ENCODE measurements around the gene CYP2C18.
"Not testable (repeated sequence)": the region's sequence is repeated elsewhere in the genome, so short reads cannot be mapped to it uniquely, and the experiment has no call there.

The CYP2C18 gene

GRCh38 chr10:94683214-94684054, at the start of gene CYP2C18:
TSS of gene CYP2C18 (plus strand) at chr10:94683729. CDS start at chr10:94683820, 91 bp downstream.
- DNase-seq (ENCODE audit: low read depth in 2 of 2, low spot score in 1 of 2), result no peak

- DNase-seq (ENCODE audit: low read depth in 2 of 2, low spot score in 1 of 2), result not testable (repeated sequence)
Measured at GRCh38 chr10:94638097-94638496, 45.4 kb upstream of the CYP2C18 start.

- no peak for DNase-seq (ENCODE audit: low read depth in 2 of 2, low spot score in 1 of 2)
Measured at GRCh38 chr10:94639902-94640301, 43.6 kb upstream of the CYP2C18 start.

- no peak for DNase-seq (ENCODE audit: low read depth in 2 of 2, low spot score in 1 of 2)
Measured at GRCh38 chr10:94640562-94640961, 43.0 kb upstream of the CYP2C18 start.

- DNase-seq (ENCODE audit: low read depth in 2 of 2, low spot score in 1 of 2), result no peak
Measured at GRCh38 chr10:94641480-94641879, 42.0 kb upstream of the CYP2C18 start.

- DNase-seq (ENCODE audit: low read depth in 2 of 2, low spot score in 1 of 2), result no peak
Measured at GRCh38 chr10:94644352-94644751, 39.2 kb upstream of the CYP2C18 start.

GRCh38 chr10:94645285-94645684, 38.2 kb upstream of the CYP2C18 start:
- no peak for DNase-seq (ENCODE audit: low read depth in 2 of 2, low spot score in 1 of 2)

- DNase-seq (ENCODE audit: low read depth in 2 of 2, low spot score in 1 of 2), result not testable (repeated sequence)
Measured at GRCh38 chr10:94655201-94655600, 28.3 kb upstream of the CYP2C18 start.

- DNase-seq (ENCODE audit: low read depth in 2 of 2, low spot score in 1 of 2), result not testable (repeated sequence)
Measured at GRCh38 chr10:94663061-94663460, 20.5 kb upstream of the CYP2C18 start.

- no peak for DNase-seq (ENCODE audit: low read depth in 2 of 2, low spot score in 1 of 2)
Measured at GRCh38 chr10:94666391-94667102, 17.0 kb upstream of the CYP2C18 start.

- no peak for DNase-seq (ENCODE audit: low read depth in 2 of 2, low spot score in 1 of 2)
Measured at GRCh38 chr10:94673614-94674321, 9.8 kb upstream of the CYP2C18 start.

GRCh38 chr10:94676496-94676895, 7.0 kb upstream of the CYP2C18 start:
- DNase-seq (ENCODE audit: low read depth in 2 of 2, low spot score in 1 of 2), result no peak

- DNase-seq (ENCODE audit: low read depth in 2 of 2, low spot score in 1 of 2), result no peak
Measured at GRCh38 chr10:94677691-94678090, 5.8 kb upstream of the CYP2C18 start.

GRCh38 chr10:94678475-94678874, 5.1 kb upstream of the CYP2C18 start:
- DNase-seq (ENCODE audit: low read depth in 2 of 2, low spot score in 1 of 2), result no peak

GRCh38 chr10:94680544-94680943, 3.0 kb upstream of the CYP2C18 start:
- no peak for DNase-seq (ENCODE audit: low read depth in 2 of 2, low spot score in 1 of 2)

- not testable (repeated sequence) for DNase-seq (ENCODE audit: low read depth in 2 of 2, low spot score in 1 of 2)
Measured at GRCh38 chr10:94682636-94683035, 893 bp upstream of the CYP2C18 start.

GRCh38 chr10:94687625-94688248, 4.2 kb downstream of the CYP2C18 start:
- DNase-seq (ENCODE audit: low read depth in 2 of 2, low spot score in 1 of 2), result no peak

- DNase-seq (ENCODE audit: low read depth in 2 of 2, low spot score in 1 of 2), result no peak
Measured at GRCh38 chr10:94706089-94706488, 22.6 kb downstream of the CYP2C18 start.

- no peak for DNase-seq (ENCODE audit: low read depth in 2 of 2, low spot score in 1 of 2)
Measured at GRCh38 chr10:94710578-94710977, 27.0 kb downstream of the CYP2C18 start.

- DNase-seq (ENCODE audit: low read depth in 2 of 2, low spot score in 1 of 2), result no peak
Measured at GRCh38 chr10:94725871-94726270, 42.3 kb downstream of the CYP2C18 start.

GRCh38 chr10:94735197-94735596, 51.7 kb downstream of the CYP2C18 start:
- no peak for DNase-seq (ENCODE audit: low read depth in 2 of 2, low spot score in 1 of 2)
